Activated naive CD8-positive, alpha-beta T cell treated with anti-CD3 and anti-CD28 coated beads, Interleukin-2, amount 50 U/mL, for 24 hours (primary cell): ENCODE data around the gene IQGAP2.

Experiments
- ATAC-seq: fragments of 150-1000 bp; cut with Tn5 transposase; one replicate; pipeline ENCODE4 v1.10.0; 2021
- DNase-seq: peaks from one replicate; pipeline ENCODE4 v3.0.0; 2021
- H3K27ac Mint-ChIP-seq: one replicate; pipeline ENCODE4 v1.8.0; 2021; ENCODE audit warnings: mild to moderate bottlenecking, mixed read lengths
- H3K27me3 Mint-ChIP-seq: one replicate; pipeline ENCODE4 v1.8.0; 2021; ENCODE audit warnings: mixed read lengths
- H3K36me3 Mint-ChIP-seq: one replicate; pipeline ENCODE4 v1.8.0; 2021; ENCODE audit warnings: low read depth, mixed read lengths
- H3K4me1 Mint-ChIP-seq: one replicate; pipeline ENCODE4 v1.8.0; 2021; ENCODE audit warnings: mixed read lengths
- H3K4me3 Mint-ChIP-seq: one replicate; pipeline ENCODE4 v1.8.0; 2021; ENCODE audit warnings: mild to moderate bottlenecking, moderate library complexity, mixed read lengths
- H3K9me3 Mint-ChIP-seq: one replicate; pipeline ENCODE4 v1.8.0; 2021; ENCODE audit warnings: mixed read lengths

IQGAP2 gene

DNA sequence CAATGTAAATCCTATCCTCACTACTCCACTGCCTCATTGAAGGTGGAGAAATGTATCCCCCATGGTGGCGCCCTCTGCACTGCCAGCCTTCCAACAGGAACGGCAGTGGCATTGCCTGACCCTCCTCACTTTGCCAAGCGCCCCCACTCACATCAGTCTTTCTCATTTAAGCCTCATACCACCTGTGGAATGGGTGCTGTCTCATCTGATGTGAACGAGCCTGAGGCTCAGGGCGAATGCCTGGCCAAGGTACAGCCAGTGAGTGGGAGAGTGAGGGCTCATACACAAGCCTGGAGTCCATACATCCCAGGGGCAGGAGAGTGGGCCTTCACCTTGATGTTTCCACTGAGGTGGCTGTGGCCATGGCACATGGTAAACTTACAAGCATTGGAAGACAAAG, 209.9 kb downstream of the IQGAP2 start:
- peaks cover 14% of the 10 kb centered on the region for H3K36me3 Mint-ChIP-seq
- ATAC-seq, result no peak
- no peaks in the 10 kb centered on the region for H3K27me3 Mint-ChIP-seq
- H3K27ac Mint-ChIP-seq, result no peak overlapping the region
- no peaks in the 10 kb centered on the region for H3K9me3 Mint-ChIP-seq
- peaks cover 12% of the 10 kb centered on the region for H3K4me1 Mint-ChIP-seq
- DNase-seq, result no peak
- H3K4me3 Mint-ChIP-seq, result no peak overlapping the region

DNA sequence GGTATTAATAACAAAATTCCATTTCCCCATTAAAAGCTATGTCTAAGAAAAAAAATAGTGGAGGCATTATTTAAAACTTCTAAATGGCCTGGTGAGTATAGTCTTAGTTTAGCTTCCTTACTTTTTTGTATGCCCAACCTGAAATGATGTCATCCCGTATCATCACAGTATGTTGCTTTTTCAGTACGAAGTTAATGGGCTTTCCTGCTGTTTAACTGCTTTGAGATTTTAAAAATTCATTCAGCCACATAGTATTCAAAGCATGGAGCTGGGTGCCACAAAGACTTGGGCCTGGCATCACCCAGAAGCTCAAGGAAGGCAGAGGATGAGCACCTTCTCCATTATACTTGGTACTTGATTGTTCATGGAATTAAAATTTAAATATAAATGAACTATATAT, 212.7 kb downstream of the IQGAP2 start:
- Mint-ChIP-seq H3K36me3 (peaks cover 14% of the 10 kb centered on the region), H3K27me3 (no peaks in the 10 kb centered on the region), H3K27ac (no peak overlapping the region), H3K9me3 (no peaks in the 10 kb centered on the region), H3K4me1 (no peaks in the 10 kb centered on the region), H3K4me3 (no peak overlapping the region)
- ATAC-seq (no peak), DNase-seq (no peak)

GRCh38 chr5:76616206-76616605, 213.1 kb downstream of the IQGAP2 start:
- Mint-ChIP-seq H3K27ac (no peak overlapping the region), H3K4me3 (no peak overlapping the region), H3K27me3 (no peaks in the 10 kb centered on the region), H3K36me3 (peaks cover 12% of the 10 kb centered on the region), H3K4me1 (no peaks in the 10 kb centered on the region), H3K9me3 (no peaks in the 10 kb centered on the region)
- no peak for ATAC-seq
- no peak for DNase-seq

DNA sequence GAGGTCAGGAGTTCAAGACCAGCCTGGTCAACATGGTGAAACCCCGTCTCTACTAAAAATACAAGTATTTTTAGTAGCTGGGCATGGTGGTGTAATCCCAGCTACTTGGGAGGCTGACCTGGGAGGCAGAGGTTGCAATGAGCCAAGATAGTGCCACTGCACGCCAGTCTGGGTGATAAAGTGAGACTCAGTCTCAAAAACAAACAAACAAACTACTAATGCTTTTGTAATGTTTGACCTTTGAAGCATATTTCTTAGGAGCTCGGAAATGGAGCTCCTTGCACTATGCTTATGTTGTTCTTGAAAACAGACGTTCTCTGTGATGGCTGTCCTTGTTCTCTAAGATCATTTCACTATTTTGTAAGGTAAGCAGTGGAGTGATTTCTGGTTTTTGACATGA, 214.1 kb downstream of the IQGAP2 start:
- Mint-ChIP-seq H3K27ac (no peak overlapping the region), H3K4me1 (no peaks in the 10 kb centered on the region), H3K4me3 (no peak overlapping the region), H3K27me3 (no peaks in the 10 kb centered on the region), H3K36me3 (peaks cover 5% of the 10 kb centered on the region), H3K9me3 (no peaks in the 10 kb centered on the region)
- ATAC-seq (no peak), DNase-seq (no peak)

DNA sequence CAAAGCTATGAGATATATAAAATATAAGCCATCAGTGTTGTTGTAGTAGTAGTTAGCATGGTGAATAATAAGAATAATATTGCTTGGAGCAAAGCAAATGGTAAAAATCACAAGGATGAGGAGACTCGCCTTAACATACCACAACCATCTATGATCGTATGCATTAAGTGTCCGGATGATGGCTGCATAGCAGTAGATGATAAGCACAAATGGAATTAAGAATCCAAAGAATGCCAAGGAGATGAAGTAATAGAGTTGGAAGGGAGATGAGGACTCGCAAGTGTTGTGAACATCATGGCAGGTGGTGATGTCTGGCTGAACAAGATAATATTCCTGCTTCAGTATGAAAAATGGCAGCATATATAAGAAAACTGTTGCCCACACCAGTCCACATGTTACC, 214.6 kb downstream of the IQGAP2 start:
- Mint-ChIP-seq H3K27ac (no peak overlapping the region), H3K4me3 (no peak overlapping the region), H3K36me3 (peaks cover 5% of the 10 kb centered on the region), H3K27me3 (no peaks in the 10 kb centered on the region), H3K9me3 (no peaks in the 10 kb centered on the region), H3K4me1 (peaks cover 1% of the 10 kb centered on the region)
- no peak for DNase-seq
- no peak for ATAC-seq

GRCh38 chr5:76620166-76620565, 217.1 kb downstream of the IQGAP2 start:
- no peak overlapping the region for H3K27ac Mint-ChIP-seq
- peaks cover 6% of the 10 kb centered on the region for H3K4me1 Mint-ChIP-seq
- peaks cover under 1% of the 10 kb centered on the region for H3K36me3 Mint-ChIP-seq
- no peaks in the 10 kb centered on the region for H3K9me3 Mint-ChIP-seq
- no peaks in the 10 kb centered on the region for H3K27me3 Mint-ChIP-seq
- H3K4me3 Mint-ChIP-seq, result no peak overlapping the region
- ATAC-seq (no peak), DNase-seq (no peak)

DNA sequence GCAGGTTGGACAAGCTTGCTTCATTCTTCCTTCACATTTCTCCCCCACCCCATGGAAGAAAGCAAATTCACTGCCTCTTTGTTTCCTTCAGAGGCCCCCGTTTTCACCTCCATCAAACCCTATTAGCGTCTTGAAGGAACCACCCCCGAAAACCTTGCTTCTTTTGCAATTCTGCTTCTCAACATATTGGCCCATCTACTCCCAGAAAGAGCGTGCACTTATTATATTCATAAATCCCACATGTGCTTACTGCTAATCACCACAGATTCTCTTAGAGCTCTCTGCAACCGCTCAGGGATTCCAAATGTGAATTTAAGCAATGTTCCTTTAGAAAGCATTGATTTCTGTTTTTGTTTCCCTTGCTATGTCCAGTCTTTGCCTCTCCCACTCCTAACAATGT, 219.0 kb downstream of the IQGAP2 start:
- Mint-ChIP-seq H3K36me3 (no peaks in the 10 kb centered on the region), H3K27ac (no peak overlapping the region), H3K4me3 (no peak overlapping the region), H3K27me3 (no peaks in the 10 kb centered on the region), H3K4me1 (peaks cover 18% of the 10 kb centered on the region), H3K9me3 (no peaks in the 10 kb centered on the region)
- ATAC-seq (no peak), DNase-seq (no peak)

DNA sequence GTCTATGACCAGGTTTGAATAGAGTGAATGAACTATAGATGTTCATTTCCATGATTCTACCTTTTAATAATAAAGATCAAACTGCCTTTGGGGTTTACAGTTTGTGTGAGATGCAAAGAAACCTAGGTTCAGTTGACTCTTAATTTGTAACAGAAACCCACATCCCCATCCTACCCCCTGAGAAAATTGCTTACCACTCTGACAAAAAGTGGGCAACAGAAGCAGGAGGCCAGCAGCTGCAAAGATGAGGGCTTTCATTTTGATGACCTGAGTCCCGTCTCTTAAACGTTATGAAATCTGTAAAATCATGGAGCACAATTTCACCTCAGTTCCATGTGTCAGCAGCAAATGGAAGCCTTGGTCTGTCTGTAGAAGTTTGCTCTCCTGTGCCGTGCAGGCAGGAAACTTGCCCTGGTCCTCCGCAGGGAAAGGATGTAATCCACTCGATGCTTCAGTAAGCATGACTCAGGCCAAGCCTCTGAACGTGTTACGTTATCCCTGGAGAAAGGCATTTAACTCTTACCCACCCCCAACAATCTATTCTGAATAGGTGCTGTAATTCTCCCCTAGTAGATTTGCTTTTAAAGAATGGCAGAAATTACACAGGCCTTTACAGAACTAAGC, 220.0 kb downstream of the IQGAP2 start, which contains the start of gene F2RL2:
Gene F2RL2 (minus strand): TSS at position 431 of the 624 bp plus-strand sequence. CDS start 173 bp downstream, at position 258.
- no peak within 1 kb of the TSS for H3K27ac Mint-ChIP-seq
- peaks cover 19% of the 10 kb centered on the region for H3K4me1 Mint-ChIP-seq
- DNase-seq, result no peak
- H3K27me3 Mint-ChIP-seq, result no peaks in the 10 kb centered on the region
- H3K36me3 Mint-ChIP-seq, result peaks cover 2% of the 10 kb centered on the region
- H3K4me3 Mint-ChIP-seq, result no peak within 1 kb of the TSS
- H3K9me3 Mint-ChIP-seq, result no peaks in the 10 kb centered on the region
- ATAC-seq, result no peak

GRCh38 chr5:76625087-76625815, 222.2 kb downstream of the IQGAP2 start:
- DNase-seq (no peak), ATAC-seq (no peak)
- no peaks in the 10 kb centered on the region for H3K27me3 Mint-ChIP-seq
- H3K4me3 Mint-ChIP-seq, result no peak overlapping the region
- peaks cover 4% of the 10 kb centered on the region for H3K36me3 Mint-ChIP-seq
- H3K27ac Mint-ChIP-seq, result no peak overlapping the region
- peaks cover 19% of the 10 kb centered on the region for H3K4me1 Mint-ChIP-seq
- no peaks in the 10 kb centered on the region for H3K9me3 Mint-ChIP-seq

GRCh38 chr5:76626738-76627137, 223.7 kb downstream of the IQGAP2 start:
- Mint-ChIP-seq H3K4me3 (no peak overlapping the region), H3K9me3 (no peaks in the 10 kb centered on the region), H3K27me3 (no peaks in the 10 kb centered on the region), H3K36me3 (peaks cover 4% of the 10 kb centered on the region), H3K27ac (no peak overlapping the region), H3K4me1 (peaks cover 19% of the 10 kb centered on the region)
- DNase-seq (no peak), ATAC-seq (no peak)

GRCh38 chr5:76634661-76635060, 231.6 kb downstream of the IQGAP2 start:
- ATAC-seq (no peak), DNase-seq (no peak)
- H3K4me3 Mint-ChIP-seq, result no peak overlapping the region
- H3K9me3 Mint-ChIP-seq, result no peaks in the 10 kb centered on the region
- peaks cover 10% of the 10 kb centered on the region for H3K36me3 Mint-ChIP-seq
- peaks cover 3% of the 10 kb centered on the region for H3K4me1 Mint-ChIP-seq
- H3K27ac Mint-ChIP-seq, result no peak overlapping the region
- no peaks in the 10 kb centered on the region for H3K27me3 Mint-ChIP-seq

- Mint-ChIP-seq H3K36me3 (peaks cover 17% of the 10 kb centered on the region), H3K27me3 (no peaks in the 10 kb centered on the region)
Observed at GRCh38 chr5:76637490-76637889, 234.4 kb downstream of the IQGAP2 start.

GRCh38 chr5:76638479-76638878, 235.4 kb downstream of the IQGAP2 start:
- H3K27ac Mint-ChIP-seq, result no peak overlapping the region
- no peaks in the 10 kb centered on the region for H3K27me3 Mint-ChIP-seq
- H3K4me3 Mint-ChIP-seq, result no peak overlapping the region
- H3K36me3 Mint-ChIP-seq, result peaks cover 17% of the 10 kb centered on the region
- DNase-seq (no peak), ATAC-seq (no peak)
- H3K4me1 Mint-ChIP-seq, result peaks cover 3% of the 10 kb centered on the region
- no peaks in the 10 kb centered on the region for H3K9me3 Mint-ChIP-seq

More at GRCh38 chr5:76637490-76637889, 234.4 kb downstream of the IQGAP2 start:
- Mint-ChIP-seq H3K4me3 (no peak overlapping the region), H3K27ac (no peak overlapping the region), H3K4me1 (peaks cover 3% of the 10 kb centered on the region), H3K9me3 (no peaks in the 10 kb centered on the region)
- ATAC-seq (no peak), DNase-seq (no peak)

GRCh38 chr5:76641514-76642120, 238.5 kb downstream of the IQGAP2 start:
- Mint-ChIP-seq H3K36me3 (peaks cover 32% of the 10 kb centered on the region), H3K9me3 (no peaks in the 10 kb centered on the region), H3K4me1 (peaks cover 3% of the 10 kb centered on the region), H3K4me3 (no peak overlapping the region), H3K27ac (no peak overlapping the region), H3K27me3 (no peaks in the 10 kb centered on the region)
- peak; percentile 68 for DNase-seq
- peak; percentile 61 for ATAC-seq

DNA sequence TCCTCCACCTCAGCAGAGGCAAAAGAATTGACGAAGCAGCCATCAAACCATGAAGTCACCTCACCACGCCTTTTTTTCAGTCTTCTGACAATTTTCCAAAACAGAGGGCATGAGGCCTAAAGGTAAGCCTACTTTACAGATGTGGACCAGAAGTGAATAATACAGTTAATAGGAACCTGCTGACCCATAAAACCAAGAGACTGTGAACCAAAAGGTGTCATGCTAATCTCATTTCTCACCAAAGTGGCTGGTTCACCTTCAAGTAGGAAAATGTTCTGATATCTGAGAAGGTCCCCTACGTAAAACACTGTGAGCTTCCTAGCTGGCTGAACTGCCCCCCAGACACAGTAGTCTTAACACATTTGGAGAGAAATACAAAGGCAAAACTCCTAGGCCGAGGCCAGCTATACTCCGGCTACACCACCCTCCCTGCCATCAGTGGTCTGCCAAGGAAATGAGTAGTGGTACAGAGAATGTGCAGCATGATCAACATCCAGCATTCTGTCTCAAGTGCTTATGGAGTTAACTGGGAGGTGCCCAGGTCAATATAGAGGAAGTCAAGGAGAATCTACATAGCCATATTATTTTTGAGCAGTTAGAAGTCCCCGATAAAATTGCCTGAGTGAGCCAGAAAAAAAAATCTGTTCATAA, 239.4 kb downstream of the IQGAP2 start:
- H3K27me3 Mint-ChIP-seq, result no peaks in the 10 kb centered on the region
- peaks cover 3% of the 10 kb centered on the region for H3K4me1 Mint-ChIP-seq
- no peak overlapping the region for H3K4me3 Mint-ChIP-seq
- peaks cover 33% of the 10 kb centered on the region for H3K36me3 Mint-ChIP-seq
- ATAC-seq, result no peak
- H3K27ac Mint-ChIP-seq, result no peak overlapping the region
- DNase-seq, result no peak
- H3K9me3 Mint-ChIP-seq, result no peaks in the 10 kb centered on the region
